ENCODE results near the gene LRCH3.

GRCh38 chr3:197811343-197811742 is 20.3 kb downstream of the LRCH3 start:
- TF ChIP-seq CTCF (IDR thresholded peaks at IDR 0.05) (no peak), POLR2AphosphoS5 (IDR thresholded peaks at IDR 0.05) (no peak), POLR2A (IDR thresholded peaks at IDR 0.05) (no peak)

Data from upper lobe of left lung (tissue), 4 donors.